ENCODE measurements around the gene GPC5. TPM values are rescaled to one million over a fixed set of nuclear protein-coding genes. Genes with fewer than 3 reads are reported as not detected.

Gene GPC5
- total and polyA plus RNA-seq, 2 experiments from 2014 or later: 0.32 TPM; not detected in 1

- no peaks in the 10 kb centered on the region for H4K20me1 ChIP-seq (ENCODE audit: insufficient read depth)
- H3K9ac ChIP-seq: no peak overlapping the region
- no peaks in the 10 kb centered on the region for H3K4me1 ChIP-seq (ENCODE audit: insufficient read depth)
- no peak overlapping the region for H2AFZ ChIP-seq
- no peaks in the 10 kb centered on the region for H3K36me3 ChIP-seq (ENCODE audit: low read depth)
- TF ChIP-seq EZH2 (IDR thresholded peaks at IDR 0.05; ENCODE audit: insufficient read depth, poor library complexity, severe bottlenecking): no peak
- TF ChIP-seq EZH2phosphoT487 (IDR thresholded peaks at IDR 0.05; ENCODE audit: insufficient read depth, low read depth): no peak
- DNase-seq: peak; percentile 39
- no peak overlapping the region for H3K4me2 ChIP-seq (ENCODE audit: unreplicated experiment)
- H3K27me3 ChIP-seq (replicated peaks; ENCODE audit: insufficient read depth): no peaks in the 10 kb centered on the region
- no peaks in the 10 kb centered on the region for H3F3A ChIP-seq (ENCODE audit: insufficient read depth)
- no peaks in the 10 kb centered on the region for H3K9me3 ChIP-seq (ENCODE audit: low read depth)
- H3K4me3 ChIP-seq: no peak overlapping the region
- no peaks in the 10 kb centered on the region for H3K9me2 ChIP-seq (ENCODE audit: insufficient read depth)
- in situ Hi-C loops (cut with MboI): no loop called here
- H3K27ac ChIP-seq: no peak overlapping the region
- 6% methylated on average over 6 of the region's 6 CpGs for WGBS, 2 experiments (ENCODE audit: low coverage in 1 of 2, low lambda C conversion rate in 2 of 2, missing lambda C conversion rate in 2 of 2)
- no peaks in the 10 kb centered on the region for H3K79me2 ChIP-seq (ENCODE audit: insufficient read depth)
These were observed 1318.3 kb downstream of the GPC5 start for GRCh38 chr13:92716749-92717148.

- Histone ChIP-seq H3K9me2 (ENCODE audit: insufficient read depth) (no peaks in the 10 kb centered on the region), H3K27me3 (replicated peaks; ENCODE audit: insufficient read depth) (no peaks in the 10 kb centered on the region), H3K9ac (no peak overlapping the region), H4K20me1 (ENCODE audit: insufficient read depth) (no peaks in the 10 kb centered on the region), H3K9me3 (ENCODE audit: low read depth) (no peaks in the 10 kb centered on the region), H3K79me2 (ENCODE audit: insufficient read depth) (no peaks in the 10 kb centered on the region), H3K4me2 (ENCODE audit: unreplicated experiment) (no peak overlapping the region), H3K27ac (no peak overlapping the region), H3K36me3 (ENCODE audit: low read depth) (no peaks in the 10 kb centered on the region), H3F3A (ENCODE audit: insufficient read depth) (no peaks in the 10 kb centered on the region), H3K4me3 (no peak overlapping the region), H3K4me1 (ENCODE audit: insufficient read depth) (no peaks in the 10 kb centered on the region), H2AFZ (no peak overlapping the region)
- DNase-seq: no peak
- in situ Hi-C loops (cut with MboI): no loop called here
- WGBS, 2 experiments (ENCODE audit: low coverage in 1 of 2, low lambda C conversion rate in 2 of 2, missing lambda C conversion rate in 2 of 2): 20 to 40% methylated on average over 2 of the region's 2 CpGs
- TF ChIP-seq EZH2 (IDR thresholded peaks at IDR 0.05; ENCODE audit: insufficient read depth, poor library complexity, severe bottlenecking) (no peak), EZH2phosphoT487 (IDR thresholded peaks at IDR 0.05; ENCODE audit: insufficient read depth, low read depth) (no peak)
These were observed 1319.4 kb downstream of the GPC5 start for GRCh38 chr13:92717857-92718256.

DNA sequence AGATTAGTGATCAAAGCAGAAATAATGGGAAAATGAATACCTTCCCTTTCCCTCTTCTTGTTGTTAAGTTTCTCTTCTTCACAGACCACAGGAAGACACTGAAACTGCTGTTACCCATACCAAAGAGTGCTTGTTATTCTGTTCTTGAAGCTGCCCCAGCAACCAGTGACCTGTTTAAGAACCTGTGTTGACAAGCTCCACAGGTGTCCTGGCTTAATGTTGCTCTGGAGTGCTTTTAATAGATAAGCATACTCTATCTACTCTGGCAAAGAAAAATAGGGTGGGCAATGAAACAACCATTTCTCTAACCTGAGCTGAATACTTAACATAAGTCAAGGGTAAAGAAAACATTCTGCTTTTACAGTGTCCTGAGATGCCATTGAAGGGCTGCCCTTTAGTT is 1321.4 kb downstream of the GPC5 start:
- in situ Hi-C loops (cut with MboI): no loop called here

DNA sequence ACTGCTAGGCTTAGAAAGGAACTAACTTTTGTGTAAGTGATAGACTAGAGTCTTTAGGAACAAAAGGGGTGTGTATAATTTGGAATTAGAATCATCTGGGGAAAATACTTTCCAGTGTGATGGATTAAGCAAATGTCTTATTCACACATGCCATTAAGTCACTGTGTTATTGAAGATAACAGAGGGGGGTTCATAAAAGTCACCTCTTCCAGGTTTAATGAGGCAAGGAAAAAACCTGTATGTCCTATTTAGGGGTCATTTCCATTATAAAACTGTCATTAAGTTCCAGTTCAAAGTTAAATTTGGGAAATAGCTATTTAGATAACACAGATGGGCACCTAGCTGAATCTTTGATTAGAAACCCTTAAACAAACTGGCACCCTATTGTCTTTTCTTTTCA is 1323.2 kb downstream of the GPC5 start:
- H2AFZ ChIP-seq: no peak overlapping the region
- H3K9me3 ChIP-seq (ENCODE audit: low read depth): no peaks in the 10 kb centered on the region
- H3K4me1 ChIP-seq (ENCODE audit: insufficient read depth): no peaks in the 10 kb centered on the region
- H3K4me2 ChIP-seq (ENCODE audit: unreplicated experiment): no peak overlapping the region
- no peak for DNase-seq
- H3K9ac ChIP-seq: no peak overlapping the region
- H3F3A ChIP-seq (ENCODE audit: insufficient read depth): no peaks in the 10 kb centered on the region
- no peaks in the 10 kb centered on the region for H3K79me2 ChIP-seq (ENCODE audit: insufficient read depth)
- no peaks in the 10 kb centered on the region for H4K20me1 ChIP-seq (ENCODE audit: insufficient read depth)
- H3K27ac ChIP-seq: no peak overlapping the region
- no peaks in the 10 kb centered on the region for H3K9me2 ChIP-seq (ENCODE audit: insufficient read depth)
- TF ChIP-seq EZH2phosphoT487 (IDR thresholded peaks at IDR 0.05; ENCODE audit: insufficient read depth, low read depth): no peak
- H3K27me3 ChIP-seq (replicated peaks; ENCODE audit: insufficient read depth): no peaks in the 10 kb centered on the region
- H3K4me3 ChIP-seq: no peak overlapping the region
- in situ Hi-C loops (cut with MboI): no loop called here
- H3K36me3 ChIP-seq (ENCODE audit: low read depth): no peaks in the 10 kb centered on the region

More for the DNA sequence above, 1321.4 kb downstream of the GPC5 start:
- H3K4me3 ChIP-seq: no peak overlapping the region
- H2AFZ ChIP-seq: no peak overlapping the region
- no peak for DNase-seq
- H3K79me2 ChIP-seq (ENCODE audit: insufficient read depth): no peaks in the 10 kb centered on the region
- no peaks in the 10 kb centered on the region for H3F3A ChIP-seq (ENCODE audit: insufficient read depth)
- H3K27me3 ChIP-seq (replicated peaks; ENCODE audit: insufficient read depth): no peaks in the 10 kb centered on the region
- TF ChIP-seq EZH2 (IDR thresholded peaks at IDR 0.05; ENCODE audit: insufficient read depth, poor library complexity, severe bottlenecking) (no peak), EZH2phosphoT487 (IDR thresholded peaks at IDR 0.05; ENCODE audit: insufficient read depth, low read depth) (no peak)
- no peak overlapping the region for H3K4me2 ChIP-seq (ENCODE audit: unreplicated experiment)
- no peak overlapping the region for H3K27ac ChIP-seq
- H3K9me2 ChIP-seq (ENCODE audit: insufficient read depth): no peaks in the 10 kb centered on the region
- no peaks in the 10 kb centered on the region for H3K4me1 ChIP-seq (ENCODE audit: insufficient read depth)
- no peaks in the 10 kb centered on the region for H3K9me3 ChIP-seq (ENCODE audit: low read depth)
- H3K9ac ChIP-seq: no peak overlapping the region
- H3K36me3 ChIP-seq (ENCODE audit: low read depth): no peaks in the 10 kb centered on the region
- H4K20me1 ChIP-seq (ENCODE audit: insufficient read depth): no peaks in the 10 kb centered on the region

- Histone ChIP-seq H3K4me2 (ENCODE audit: unreplicated experiment) (no peak overlapping the region), H3K9ac (no peak overlapping the region), H2AFZ (no peak overlapping the region), H3K9me3 (ENCODE audit: low read depth) (no peaks in the 10 kb centered on the region), H3K4me1 (ENCODE audit: insufficient read depth) (no peaks in the 10 kb centered on the region), H4K20me1 (ENCODE audit: insufficient read depth) (no peaks in the 10 kb centered on the region), H3K9me2 (ENCODE audit: insufficient read depth) (no peaks in the 10 kb centered on the region), H3K36me3 (ENCODE audit: low read depth) (no peaks in the 10 kb centered on the region), H3K27ac (no peak overlapping the region), H3K79me2 (ENCODE audit: insufficient read depth) (no peaks in the 10 kb centered on the region), H3K27me3 (replicated peaks; ENCODE audit: insufficient read depth) (no peaks in the 10 kb centered on the region), H3F3A (ENCODE audit: insufficient read depth) (no peaks in the 10 kb centered on the region), H3K4me3 (no peak overlapping the region)
- DNase-seq: no peak
- in situ Hi-C loops (cut with MboI): no loop called here
- TF ChIP-seq EZH2phosphoT487 (IDR thresholded peaks at IDR 0.05; ENCODE audit: insufficient read depth, low read depth) (no peak), EZH2 (IDR thresholded peaks at IDR 0.05; ENCODE audit: insufficient read depth, poor library complexity, severe bottlenecking) (no peak)
- WGBS, 2 experiments (ENCODE audit: low coverage in 1 of 2, low lambda C conversion rate in 2 of 2, missing lambda C conversion rate in 2 of 2): 6 to 7% methylated on average over 3 of the region's 3 CpGs
These were observed 1328.7 kb downstream of the GPC5 start for GRCh38 chr13:92727118-92727517.

Measured in GM23248 (cell line).